Esophagus squamous epithelium (tissue), 4 donors: ENCODE results near the gene PKN3.

Experiments
- CTCF ChIP-seq, 6 experiments: fragments of 450-650 bp in 4 of 6; fragments of 200-600 bp in 2 of 6; sonication (generic) in 2 of 6; IDR thresholded peaks; one replicate each; pipeline ENCODE4 v1.5.1; 2016 to 2019; ENCODE audit warnings: antibody characterized with exemption in 6 of 6, mild to moderate bottlenecking in 4 of 6, moderate library complexity in 4 of 6
- POLR2A ChIP-seq, 4 donors: fragments of 450-650 bp; IDR thresholded peaks; one replicate each; pipeline ENCODE4 v1.6.1; 2017; ENCODE audit warnings: antibody characterized with exemption in 4 of 4, mild to moderate bottlenecking in 4 of 4, moderate library complexity in 3 of 4

GRCh38 chr9:128728298-128728697, 26.0 kb downstream of the PKN3 start:
- TF ChIP-seq CTCF (IDR thresholded peaks at IDR 0.05), result no peak
- TF ChIP-seq POLR2A (IDR thresholded peaks at IDR 0.05), result no peak
